GM21529 (cell line): ENCODE measurements around the gene MED25.
"Not testable (repeated sequence)": the region's sequence is repeated elsewhere in the genome, so short reads cannot be mapped to it uniquely, and the experiment has no call there.

ENCODE experiments used
- ATAC-seq: cut with Tn5 transposase; IDR thresholded peaks from one replicate; pipeline ENCODE4 v1.9.1; 2021; ENCODE audit not compliant: unreplicated experiment

Gene MED25

GRCh38 chr19:49812997-49813861 is 4.9 kb upstream of the MED25 start, which contains the start of gene FUZ:
Gene FUZ (minus strand): TSS chr19:49813292. CDS start chr19:49813106, 186 bp downstream.
- ATAC-seq = peak; percentile 51

DNA sequence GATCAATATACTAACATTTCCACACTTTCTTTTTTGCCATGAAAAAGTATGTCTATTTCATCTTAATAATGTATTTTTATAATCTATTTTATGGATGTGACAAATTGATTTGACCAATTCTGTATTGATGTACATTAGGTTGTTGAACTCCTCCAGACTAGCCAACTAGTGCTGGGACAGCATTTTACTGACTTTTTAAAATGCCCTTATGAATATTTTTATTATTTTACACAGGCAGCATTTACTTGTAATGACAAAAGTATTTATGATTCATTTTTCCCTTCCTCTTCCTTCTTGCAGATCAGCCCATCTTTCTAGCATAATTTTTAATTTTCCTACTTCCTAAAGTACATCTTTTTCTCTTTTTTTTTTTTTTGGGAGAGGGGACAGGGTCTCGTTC is 4.1 kb upstream of the MED25 start:
- ATAC-seq = no peak

- no peak for ATAC-seq
Measured at GRCh38 chr19:49816590-49816989, 1.5 kb upstream of the MED25 start.

- ATAC-seq = no peak
Measured at GRCh38 chr19:49818649-49819370, 721 bp downstream of the MED25 start.

DNA sequence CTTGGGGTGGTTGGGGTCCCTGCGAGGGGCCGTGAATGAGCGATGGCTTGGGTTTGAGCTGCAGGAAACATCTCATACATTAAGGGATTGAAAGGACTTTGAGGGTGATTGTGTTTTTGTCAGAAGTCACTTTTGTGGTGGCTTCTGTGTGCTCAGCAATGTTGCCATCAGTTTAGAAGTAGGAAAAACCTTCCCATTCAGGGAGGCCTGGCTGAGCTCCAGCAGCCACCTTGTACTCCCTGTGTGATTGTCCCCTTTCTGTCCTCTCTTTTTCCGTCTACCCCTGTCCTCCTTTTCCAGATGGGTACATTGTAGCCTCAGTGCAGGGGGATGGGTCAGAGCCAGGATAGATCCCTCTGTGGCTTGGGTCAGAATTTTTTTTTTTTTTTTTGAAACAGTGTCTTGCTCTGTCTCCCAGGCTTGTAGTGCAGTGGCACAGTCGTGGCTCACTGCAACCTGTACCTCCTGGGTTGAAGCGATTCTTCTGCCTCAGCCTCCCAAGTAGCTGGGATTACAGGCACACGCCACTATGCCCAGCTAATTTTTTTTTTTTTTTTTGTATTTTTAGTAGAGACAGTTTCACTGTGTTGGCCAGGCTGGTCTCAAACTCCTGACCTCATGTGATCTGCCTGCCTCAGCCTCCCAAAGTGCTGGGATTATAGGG is 1.5 kb downstream of the MED25 start:
- ATAC-seq = not testable (repeated sequence)

DNA sequence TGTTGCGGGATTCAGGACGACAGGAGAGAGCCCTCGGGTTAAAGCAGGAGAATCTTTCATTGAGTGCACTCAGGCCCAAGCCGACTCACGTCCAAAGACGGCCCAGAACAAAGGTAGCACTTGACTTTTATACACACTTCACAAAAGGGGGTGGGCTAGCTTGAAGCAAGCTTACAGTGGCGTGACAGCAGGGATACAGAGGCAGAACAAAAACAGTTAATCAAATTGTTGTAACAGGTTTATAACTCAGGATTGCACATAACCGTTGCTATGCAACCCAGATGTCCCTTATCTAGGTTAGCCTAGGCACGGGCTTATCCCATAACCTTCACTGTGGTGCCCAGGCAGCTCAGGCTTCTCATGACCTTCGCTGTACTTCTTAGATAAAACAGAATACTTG is 2.0 kb downstream of the MED25 start:
- ATAC-seq = no peak

- no peak for ATAC-seq
Measured at GRCh38 chr19:49823472-49823871, 5.4 kb downstream of the MED25 start.

- no peak for ATAC-seq
Measured at GRCh38 chr19:49824662-49825061, 6.6 kb downstream of the MED25 start.

GRCh38 chr19:49827034-49827433 is 8.9 kb downstream of the MED25 start:
- ATAC-seq = no peak

- ATAC-seq = no peak
Measured at GRCh38 chr19:49829200-49829599, 11.1 kb downstream of the MED25 start.

GRCh38 chr19:49829721-49830120 is 11.6 kb downstream of the MED25 start:
- ATAC-seq = no peak

GRCh38 chr19:49830766-49831165 is 12.7 kb downstream of the MED25 start:
- no peak for ATAC-seq

DNA sequence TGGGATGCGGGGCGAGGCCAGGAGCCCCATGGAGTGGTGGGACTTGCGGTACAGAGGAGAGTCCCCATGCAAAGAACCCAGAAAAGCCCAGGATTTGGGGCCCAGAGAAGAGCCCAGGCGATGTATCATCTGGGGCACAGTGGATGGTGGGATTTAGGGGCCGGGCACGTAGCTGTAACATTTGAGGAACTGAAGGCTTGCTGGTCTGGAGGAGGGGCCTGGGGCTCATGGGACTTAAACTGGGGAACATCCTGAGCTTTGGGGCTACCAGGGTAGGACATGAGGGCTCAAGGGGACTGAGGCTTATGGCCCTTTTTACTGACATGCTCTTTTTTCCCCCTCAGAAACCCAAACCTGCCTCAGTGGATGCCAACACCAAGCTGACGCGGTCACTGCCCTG is 13.5 kb downstream of the MED25 start:
- no peak for ATAC-seq

DNA sequence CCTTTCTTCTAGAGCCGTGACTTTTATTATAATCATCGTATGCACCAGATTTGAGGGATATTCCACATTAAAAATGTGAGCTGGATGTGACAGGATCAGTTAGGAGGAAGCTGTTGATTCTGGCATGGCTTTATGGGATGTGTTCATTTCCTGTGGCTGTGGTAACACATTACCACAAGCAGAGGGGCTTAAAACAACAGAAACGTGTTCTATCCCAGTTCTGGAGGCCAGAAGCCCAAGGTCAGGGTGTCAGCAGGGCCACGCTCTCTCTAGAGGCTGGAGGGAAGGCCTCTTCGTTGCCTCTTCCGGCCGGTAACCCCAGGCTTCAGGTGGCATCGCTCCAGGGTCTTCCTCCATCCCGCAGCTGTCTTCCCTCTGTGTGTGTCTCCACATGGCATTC is 14.5 kb downstream of the MED25 start:
- no peak for ATAC-seq

- no peak for ATAC-seq
Measured at GRCh38 chr19:49833599-49833998, 15.5 kb downstream of the MED25 start.

DNA sequence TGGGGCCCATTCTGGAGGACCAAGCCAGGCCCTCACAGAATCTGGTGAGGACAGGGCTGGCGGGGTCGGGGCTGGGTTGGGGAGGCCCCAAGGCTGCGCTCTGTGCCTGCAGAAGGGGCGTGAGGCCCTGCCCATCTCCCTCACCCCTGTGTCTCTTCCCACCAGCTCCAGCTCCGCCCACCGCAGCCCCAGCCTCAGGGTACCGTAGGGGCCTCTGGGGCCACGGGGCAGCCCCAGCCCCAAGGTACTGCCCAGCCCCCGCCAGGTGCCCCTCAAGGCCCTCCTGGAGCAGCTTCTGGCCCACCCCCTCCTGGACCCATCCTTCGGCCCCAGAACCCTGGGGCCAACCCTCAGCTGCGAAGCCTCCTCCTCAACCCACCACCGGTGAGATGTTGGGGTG is 17.5 kb downstream of the MED25 start:
- no peak for ATAC-seq

DNA sequence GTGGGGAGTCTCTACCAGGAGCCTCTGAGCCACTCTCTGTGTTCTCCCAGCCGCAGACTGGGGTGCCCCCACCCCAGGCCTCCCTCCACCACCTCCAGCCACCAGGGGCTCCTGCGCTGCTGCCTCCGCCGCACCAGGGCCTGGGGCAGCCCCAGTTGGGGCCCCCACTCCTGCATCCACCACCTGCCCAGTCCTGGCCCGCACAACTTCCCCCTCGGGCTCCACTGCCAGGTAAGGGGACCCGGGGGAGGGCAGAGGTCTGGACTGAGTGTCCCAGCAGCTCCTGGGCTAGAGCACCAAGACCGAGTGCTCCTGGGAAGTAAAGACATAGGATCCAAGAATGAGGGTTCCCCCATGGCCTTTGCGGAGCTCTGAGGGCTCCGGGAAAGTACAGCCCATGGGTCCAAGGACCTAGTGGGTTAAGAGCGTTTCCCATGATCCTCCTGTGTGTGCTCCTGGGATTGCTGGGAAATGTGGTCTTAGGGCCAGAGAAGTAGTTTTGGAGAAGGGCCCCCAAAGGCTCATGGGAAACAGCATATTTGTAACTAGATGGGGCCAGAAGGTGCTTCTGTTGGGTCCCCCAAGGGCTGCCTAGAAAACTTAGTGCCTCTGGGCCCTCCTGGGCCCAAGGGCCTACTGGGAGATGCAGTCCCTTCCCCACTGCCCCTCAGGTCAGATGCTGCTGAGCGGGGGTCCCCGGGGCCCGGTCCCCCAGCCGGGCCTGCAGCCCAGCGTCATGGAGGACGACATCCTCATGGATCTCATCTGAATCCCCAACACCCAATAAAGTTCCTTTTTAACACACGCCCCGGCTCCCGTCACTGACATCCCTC is 18.3 kb downstream of the MED25 start:
- no peak for ATAC-seq

- ATAC-seq = no peak
Measured at GRCh38 chr19:49837009-49837310, 18.9 kb downstream of the MED25 start.

- ATAC-seq = no peak
Measured at GRCh38 chr19:49837425-49837824, 19.3 kb downstream of the MED25 start.

DNA sequence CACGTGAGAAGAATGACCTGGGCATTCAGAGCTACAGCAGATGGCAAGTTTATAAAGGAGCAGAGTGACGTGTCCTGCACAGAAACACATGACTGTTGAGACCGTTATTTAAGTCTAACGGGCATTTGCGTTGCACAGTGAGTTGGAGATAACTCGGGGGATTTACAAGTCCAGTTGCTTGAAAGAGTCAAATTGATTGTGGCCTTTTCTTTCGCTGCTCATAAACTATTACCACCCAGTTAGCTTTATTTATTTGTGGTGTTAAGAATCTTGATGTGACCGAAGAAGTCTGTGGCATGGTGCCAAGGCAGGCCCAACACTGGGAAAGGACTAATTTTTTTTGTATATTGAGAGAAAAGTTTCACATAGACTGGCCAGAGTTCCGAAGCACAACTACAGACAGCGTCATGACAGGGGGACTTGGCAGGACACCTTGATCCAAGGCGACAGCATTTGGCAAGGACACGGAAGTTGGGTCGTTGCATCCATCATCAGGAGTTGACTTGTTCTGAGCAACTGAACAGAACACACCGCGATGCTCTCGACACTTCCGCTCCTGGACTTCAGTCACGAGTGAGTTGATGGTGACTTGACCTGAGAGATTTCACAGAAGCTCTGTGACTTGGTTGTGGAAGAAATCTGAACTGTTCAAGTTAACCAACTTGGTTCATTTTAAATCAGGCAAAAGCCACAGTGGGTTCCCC is 20.9 kb downstream of the MED25 start:
- no peak for ATAC-seq
